Activated CD8-positive, alpha-beta memory T cell treated with anti-CD3 and anti-CD28 coated beads, Interleukin-2, amount 50 U/mL, for 1 hour (primary cell): Measurements from ENCODE around the gene MUL1.

Experiments used
- DNase-seq: peaks from one replicate; pipeline ENCODE4 v3.0.0-alpha.2; 2020; ENCODE audit errors: extremely low read depth

Gene MUL1

GRCh38 chr1:20485527-20486456 is 22.2 kb downstream of the MUL1 start, which contains the start of gene CAMK2N1:
Gene CAMK2N1, minus strand, starts transcription at chr1:20486210. Its CDS starts 831 bp downstream, at chr1:20485379.
- no peak for DNase-seq

DNA sequence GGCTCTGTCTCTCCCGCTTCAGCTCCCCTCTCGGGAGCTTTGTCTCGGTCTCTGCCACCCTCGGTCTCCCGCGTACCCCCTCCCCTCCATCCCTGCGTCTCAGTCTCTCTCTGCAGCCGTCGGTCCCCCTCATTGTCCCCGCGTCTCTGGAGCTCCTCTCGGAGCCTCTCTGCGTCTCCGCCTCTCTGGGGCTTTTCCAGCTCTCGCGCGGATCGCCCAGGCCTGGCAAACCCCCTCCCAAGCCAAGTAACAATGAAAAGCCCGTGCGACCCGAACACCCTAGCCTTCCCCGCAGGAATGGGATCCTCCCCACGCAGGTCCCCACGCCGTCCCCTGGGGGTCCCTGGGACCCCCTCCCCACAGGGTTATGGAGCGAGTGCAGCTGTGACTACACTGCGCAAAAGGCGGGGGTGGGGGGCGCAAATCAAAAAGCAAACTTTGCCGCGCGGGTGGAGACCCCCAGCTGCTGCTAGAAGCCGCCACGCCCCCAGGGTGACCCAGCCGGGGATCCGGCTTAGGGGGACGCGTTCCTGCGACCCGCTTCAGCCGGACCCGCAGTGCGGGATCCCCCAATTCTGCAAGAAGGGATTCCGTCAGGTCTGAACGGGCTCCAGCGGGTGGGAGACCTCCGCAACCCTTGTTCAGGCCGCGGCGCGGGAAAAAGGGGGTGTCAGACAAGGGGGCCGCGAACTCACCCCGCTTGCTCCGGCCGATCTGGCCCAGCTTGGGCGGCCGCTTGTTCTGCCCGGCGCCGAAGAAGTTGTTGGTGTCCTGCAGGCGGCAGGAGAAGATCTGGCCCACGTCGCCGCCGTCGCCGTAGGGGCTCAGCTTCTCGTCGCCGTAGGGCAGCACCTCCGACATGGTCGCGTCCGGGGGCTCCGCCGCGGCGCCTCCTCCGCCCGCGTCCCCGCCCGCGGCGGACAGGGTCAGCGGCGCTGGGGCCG is 23.2 kb downstream of the MUL1 start:
- no peak for DNase-seq

GRCh38 chr1:20483833-20484518 is 24.0 kb downstream of the MUL1 start:
- DNase-seq, result no peak

DNA sequence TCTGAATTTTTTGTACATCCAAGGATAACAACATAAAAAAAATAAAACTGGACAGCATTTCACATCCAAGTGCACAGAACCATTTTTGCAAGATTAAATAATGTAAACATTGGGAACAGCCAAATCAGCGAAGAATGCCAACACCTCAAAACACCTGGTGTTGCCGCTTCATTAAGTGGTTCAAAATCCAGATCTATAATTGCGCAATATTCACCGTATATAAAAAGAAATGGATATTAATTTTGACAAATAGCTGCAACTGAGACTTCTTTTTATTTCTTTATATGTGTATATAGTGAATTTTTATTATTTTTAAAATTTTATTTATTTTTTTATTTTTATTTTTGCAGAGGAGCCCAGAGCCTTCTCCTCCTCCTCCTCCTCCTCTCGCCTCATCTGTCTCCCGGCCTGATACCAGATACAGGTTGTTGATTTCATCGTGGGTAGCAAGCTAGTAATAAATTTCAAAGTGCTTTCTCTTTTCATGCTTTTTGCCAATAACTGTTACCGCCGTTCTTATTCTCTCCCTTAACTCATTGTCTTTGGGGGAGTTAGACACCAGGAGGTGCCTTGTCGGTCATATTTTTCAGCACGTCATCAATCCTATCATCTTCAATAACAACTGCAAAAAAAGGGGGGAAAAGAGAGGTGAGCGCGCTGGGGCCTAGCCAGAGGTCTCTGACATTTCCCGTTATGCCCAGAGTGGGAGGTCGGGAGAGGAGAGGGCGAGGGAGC is 24.7 kb downstream of the MUL1 start:
- DNase-seq, result no peak

DNA sequence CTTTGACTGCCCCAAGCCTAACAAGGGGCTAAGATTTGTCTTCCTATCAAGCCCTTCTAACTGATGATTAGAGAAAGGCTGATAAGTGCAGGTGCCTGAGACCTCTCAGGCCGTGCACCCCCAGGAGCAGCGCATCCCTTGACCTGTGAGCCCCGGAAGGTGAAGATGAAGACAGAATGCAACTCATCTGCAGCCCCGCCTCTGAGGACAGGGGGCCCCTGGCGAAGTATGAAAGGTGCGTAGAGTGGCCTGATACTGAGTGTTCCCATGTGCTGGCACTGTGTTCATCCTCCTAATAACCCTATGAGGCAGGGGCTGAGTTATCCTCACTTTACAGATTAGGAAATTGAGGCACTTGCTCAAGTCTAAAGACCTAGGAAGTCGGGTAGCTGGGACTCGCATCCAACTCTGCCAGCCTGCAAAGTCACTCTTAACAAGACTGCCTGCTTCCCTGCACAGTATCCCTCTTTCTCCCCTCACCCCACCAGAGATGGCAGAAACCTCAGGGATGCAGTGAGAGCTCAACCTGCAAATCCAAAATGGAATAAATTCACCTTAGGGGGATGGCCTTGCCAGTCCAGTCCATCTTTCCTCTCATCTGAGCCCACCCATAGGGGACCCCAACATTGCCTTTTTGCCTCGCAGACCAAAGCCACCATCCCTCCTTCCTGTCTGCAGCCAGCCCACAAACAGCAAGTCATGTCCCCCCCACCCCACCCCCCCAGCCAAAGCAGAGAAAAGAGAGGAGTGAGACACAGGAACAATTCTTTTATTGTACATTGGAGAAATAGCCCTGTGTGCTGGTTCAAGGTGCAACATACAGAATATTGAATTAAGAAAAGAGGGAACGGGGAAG is 26.1 kb downstream of the MUL1 start:
- DNase-seq, result no peak

DNA sequence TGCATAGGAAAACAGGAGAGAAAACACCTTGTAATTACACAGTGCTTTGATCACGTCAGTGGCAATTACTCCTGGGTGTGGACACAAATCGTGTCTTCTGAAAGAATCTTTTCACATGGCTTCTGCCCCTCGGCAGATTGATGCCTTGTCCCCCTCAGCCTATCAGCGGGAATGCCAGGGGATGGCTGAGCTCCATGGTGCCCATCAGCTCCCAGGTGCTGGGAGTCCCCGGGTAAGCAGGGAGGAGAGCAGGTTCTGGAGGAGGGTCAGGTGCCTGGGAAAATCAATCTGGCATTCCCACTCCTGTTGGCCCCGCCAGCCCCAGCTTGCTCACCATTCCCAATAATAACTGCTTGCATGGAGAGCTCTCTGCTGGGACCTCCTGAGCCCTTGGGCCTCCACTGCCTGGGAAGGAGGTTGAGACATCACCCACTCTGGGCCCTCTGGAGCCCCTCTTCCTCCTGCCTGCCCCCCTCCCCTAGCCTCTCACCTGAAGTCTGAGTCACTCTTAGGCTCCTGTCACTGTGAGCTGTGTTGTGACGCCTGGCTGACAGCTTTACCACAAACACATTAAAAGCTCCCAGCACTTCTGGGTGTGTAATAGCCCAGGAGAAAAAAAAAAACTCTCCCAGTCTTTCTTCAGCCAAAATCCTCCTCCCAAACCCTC is 26.9 kb downstream of the MUL1 start:
- DNase-seq, result no peak

DNA sequence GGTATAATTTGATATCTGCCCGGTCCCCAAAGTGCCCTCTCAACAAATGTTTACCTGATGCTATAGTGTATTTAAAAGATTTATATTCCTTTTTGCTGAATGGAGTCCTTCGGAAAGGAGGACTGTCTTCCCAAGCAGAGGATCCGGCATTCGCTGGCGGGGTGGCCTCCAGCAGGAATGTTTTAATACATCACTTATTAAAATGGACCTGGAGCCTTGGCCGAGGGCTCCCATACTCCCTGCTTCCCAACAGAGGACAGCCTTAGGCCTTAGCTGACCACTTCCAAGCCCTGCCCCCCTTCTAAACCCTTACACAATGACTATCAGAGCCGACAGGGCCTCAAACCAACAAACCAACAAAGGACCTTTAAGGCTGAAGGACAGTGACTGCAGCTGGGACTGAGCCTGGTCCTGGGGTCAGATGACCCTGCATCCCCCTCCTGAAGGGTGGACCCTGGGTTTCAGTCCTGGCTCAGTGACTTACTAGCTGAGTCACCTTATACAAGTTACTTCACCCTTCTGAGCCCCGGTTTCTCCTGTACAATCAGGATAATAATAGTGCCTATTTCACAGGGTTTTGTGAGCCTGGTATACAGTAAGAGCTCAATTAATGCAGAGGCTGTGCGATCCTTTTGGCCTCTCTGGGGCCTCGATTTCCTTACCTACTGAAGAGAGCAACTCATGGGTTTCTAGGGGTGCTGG is 27.6 kb downstream of the MUL1 start:
- DNase-seq, result no peak

DNA sequence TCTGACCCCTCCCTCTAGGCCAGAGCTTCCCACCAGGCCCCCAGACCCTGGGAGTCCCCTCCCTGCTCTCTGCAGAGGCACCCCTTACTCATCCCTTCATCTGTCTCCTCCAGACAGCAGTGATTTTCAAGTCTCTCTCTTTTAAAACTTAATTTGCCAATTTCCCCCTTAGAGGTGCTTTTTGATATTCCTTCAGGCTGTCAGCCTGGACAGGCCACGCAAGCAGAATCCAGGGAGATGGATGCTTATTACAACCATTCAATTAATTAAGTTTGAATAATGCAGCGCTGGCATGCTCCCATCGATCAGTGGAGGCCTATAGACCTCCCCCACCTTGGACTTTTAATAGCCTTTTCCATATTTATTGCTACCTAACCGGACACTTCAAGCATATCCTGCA is 28.1 kb downstream of the MUL1 start:
- DNase-seq, result no peak

DNA sequence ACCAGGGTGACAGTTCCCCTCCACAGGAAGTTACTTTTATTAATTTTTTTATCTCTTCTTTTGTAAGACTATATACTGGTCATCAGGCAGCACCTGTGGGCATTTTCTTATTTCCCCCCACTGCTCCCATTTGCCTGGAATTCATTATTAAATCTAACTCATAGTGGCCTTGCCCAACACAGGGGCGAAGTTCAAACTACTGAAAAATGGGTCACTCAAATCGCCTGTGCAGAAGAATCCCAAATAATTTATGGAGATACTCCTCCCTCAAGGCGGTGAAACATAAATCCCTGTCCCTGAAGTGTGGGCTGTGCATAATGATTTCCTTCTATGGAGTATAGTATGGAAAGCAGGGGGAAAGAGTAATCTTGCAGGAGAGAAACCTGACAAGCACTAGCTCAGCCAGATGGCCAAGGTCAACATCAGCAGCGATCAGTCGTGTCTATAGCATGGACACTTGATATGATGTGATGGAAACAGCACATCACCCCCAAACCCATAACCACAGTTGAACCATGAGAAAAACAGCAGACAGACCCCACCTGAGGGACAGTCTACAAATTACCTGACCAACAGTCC is 29.8 kb downstream of the MUL1 start:
- no peak for DNase-seq

DNA sequence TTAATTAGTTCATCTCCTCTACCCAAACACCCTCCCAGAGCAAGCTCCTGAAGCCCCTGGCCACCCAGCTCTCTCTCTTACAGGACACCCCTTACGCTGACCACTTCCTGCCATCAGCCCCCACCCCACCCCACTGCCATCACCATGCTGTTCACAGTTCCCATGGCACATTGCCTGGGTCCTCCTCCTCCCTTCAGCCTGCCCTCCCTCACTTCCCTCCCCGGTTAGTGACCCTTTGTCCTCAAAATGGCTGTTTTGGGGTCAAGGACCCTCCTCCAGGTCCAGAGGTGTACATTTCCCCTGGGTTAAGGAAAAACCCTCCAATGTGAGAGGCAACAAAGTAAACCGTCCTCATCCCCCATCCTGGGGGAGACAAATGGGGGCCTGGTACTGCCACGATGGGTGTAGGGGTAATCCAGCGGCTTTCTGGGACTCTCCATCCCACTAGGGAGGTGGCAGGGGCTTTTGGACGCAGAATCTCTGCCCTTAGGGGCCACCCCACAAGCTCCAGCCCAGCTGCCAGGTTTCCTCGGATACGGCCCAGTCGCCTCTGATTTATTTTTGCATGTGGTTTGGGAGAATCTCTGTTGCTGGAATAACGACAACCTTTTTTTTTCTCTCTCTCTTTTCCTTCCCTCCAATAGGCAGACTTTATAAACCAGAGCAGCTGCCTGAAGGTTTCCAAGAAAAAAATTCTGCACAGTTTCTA is 30.4 kb downstream of the MUL1 start:
- no peak for DNase-seq

DNA sequence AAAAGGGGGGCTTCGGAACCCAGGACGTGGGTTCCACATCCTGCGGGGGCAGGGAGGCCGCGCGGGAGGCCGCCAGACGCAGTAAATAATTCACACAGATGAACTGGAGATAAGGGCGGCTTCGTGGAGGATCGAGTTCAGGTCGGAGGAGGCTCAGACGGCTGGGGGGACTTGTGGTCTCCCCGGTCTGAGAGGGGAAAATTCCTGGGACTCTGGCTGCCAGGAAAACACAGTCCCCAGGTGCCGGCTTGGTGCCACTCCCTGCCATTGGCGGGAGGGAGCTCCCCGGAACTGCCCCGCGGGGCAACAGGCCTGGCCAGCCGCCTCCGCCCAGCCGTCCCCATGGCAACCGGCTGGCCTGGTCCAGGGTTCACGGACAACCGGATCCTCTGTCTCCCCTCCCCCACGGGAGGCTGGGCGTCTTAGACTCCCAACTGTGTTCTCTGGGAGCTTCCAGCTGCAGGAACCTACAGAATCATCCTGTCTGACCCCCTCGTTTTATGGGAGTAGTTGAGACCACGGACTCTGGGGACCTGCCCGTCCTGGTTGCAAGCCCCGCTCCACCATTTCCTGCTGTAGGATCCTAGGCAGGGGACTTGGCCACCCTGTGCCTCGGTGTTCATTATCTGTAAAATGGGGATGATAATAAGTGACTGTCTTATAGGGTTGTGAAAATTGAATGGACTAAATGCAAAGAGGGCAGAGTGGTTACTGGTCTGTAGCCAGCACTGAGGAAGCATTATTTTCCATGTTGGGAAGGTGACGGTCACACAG is 31.5 kb downstream of the MUL1 start:
- DNase-seq, result no peak

DNA sequence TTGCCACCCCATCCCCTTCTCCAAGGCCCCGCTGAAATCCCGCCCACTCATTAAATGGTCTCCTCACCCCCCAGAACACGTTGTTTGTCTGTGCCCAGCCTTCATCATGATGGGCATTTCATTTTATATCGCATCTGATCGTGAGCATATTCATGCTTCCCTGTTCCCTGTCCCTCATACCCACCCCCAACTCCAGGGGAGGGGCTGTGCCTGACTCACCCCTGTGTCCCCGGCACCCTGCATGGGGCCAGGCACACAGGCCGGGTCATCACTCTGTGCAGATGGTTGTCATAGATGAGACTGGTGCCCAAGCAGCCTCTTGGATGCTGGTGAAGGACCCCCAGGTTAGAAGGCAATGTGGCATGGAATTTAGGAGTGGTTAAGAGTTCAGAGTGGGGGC is 33.0 kb downstream of the MUL1 start:
- DNase-seq, result no peak

- no peak for DNase-seq
Observed at GRCh38 chr1:20474333-20474975, 33.5 kb downstream of the MUL1 start.

DNA sequence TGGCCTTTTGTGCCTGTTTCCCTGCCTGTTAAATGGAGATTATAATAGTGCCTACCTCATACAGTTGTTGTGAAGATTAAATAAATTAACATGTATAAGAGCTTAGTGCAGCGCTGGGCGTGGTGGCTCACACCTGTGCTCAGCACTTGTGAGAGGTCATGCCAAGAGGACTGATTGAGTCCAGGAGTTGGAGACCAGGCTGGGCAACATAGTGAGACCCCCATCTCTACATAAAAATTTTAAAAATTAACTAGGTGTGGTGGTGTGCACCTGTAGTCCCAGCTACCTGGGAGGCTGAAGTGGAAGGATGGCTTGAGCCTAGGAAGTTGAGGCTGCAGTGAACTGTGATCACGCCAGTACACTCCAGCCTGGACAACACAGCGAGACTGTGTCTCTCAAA is 34.1 kb downstream of the MUL1 start:
- no peak for DNase-seq

DNA sequence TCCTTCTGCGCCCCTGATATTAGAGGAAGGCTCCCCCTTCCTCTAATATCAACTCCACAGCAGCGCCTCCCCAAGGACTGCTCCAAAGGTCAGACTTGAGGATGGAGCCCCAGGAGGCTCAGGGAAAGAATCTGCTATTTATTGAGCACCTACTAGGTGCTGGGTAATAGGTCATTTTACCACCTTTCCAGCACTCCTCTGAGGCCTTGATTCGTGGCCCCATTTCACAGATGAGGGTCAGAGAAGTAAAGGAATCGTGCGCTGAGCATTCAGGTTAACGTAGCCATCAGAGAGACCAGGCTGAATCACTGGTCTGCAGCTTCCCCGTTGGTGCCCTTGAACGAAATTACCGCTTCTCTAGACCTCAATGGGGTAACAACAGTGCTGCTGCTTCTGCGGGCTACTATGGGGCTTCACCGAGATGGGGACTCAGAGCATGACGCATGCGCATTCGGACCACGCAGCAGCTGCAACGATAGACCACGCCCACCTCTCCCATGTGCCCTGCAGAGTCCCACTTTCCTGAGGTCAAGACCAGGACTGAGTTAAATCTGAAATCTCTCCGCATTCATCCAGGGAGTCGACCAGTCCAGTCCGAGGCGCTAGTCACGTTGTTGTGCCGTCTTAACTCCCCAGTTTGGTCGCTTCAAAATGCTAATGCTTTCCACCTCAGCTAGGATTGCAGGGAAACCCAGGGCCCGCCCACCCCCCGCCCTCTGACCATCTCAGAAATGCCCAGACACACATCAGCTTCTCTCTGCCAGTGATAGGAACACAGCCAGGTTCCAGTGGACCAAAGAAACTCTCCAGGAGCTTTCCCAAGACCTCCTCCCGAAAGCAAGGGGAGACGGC is 34.9 kb downstream of the MUL1 start:
- no peak for DNase-seq

GRCh38 chr1:20472121-20472520 is 35.8 kb downstream of the MUL1 start:
- DNase-seq, result no peak
